Stimulated activated CD8-positive, alpha-beta memory T cell treated with anti-CD3 and anti-CD28 coated beads, Interleukin-7, amount 100 ng/mL, for 1 hour (primary cell): ENCODE measurements around the gene COMMD4.
"Not testable (repeated sequence)": the region's sequence is repeated elsewhere in the genome, so short reads cannot be mapped to it uniquely, and the experiment has no call there.

ENCODE experiments used
- DNase-seq, 2 donors: peaks; one replicate each; pipeline ENCODE4 v3.0.0-alpha.2; 2020; ENCODE audit warnings: low read depth in 2 of 2

Gene COMMD4

DNA sequence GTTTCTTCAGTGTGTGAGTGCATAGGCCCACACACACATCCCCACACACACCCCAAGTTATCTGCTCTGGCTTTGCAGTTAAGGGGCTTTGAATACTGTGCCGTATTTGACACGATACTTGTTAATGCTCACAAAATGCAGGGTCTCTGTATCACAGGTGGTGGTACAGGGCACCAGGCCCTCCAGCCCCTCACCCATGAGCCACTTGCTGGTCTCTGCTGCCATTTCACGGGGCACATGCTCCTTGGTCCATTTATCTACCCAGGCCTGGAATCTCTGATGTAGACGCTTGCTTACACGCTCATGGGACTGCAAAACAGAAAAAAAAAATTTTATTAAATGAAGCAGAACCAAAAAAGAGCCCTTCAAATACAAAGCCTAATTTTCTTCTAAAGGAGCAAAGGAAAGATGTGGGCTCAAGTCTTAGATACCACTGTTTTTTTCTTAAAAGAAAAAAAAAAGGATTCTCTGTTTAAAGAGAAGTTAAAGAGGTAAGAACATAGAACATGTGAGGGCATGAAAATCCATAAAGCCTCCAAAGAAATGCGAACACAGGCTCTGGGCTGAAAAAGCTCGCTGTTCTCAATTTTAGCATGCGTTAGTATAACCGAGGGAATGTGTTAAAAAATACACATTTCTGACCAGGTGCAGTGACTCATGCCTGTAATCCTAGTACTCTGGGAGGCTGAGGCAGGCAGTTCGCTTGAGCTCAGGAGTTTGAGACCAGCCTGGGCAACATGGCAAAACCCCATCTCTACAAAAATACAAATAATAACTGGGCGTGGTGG, 36.2 kb downstream of the COMMD4 start:
- no peak for DNase-seq

GRCh38 chr15:75380773-75381172, 44.9 kb downstream of the COMMD4 start:
- DNase-seq, result no peak

- not testable (repeated sequence) for DNase-seq
Measured at GRCh38 chr15:75383986-75384385, 48.1 kb downstream of the COMMD4 start.
